HepG2 (cell line): ENCODE data around the gene TFF1. TPM values are rescaled to one million over a fixed set of nuclear protein-coding genes. Genes with fewer than 3 reads are reported as not detected.

Experiments used
- ELF3 ChIP-seq: IDR thresholded peaks from 2 replicates; pipeline ENCODE4 v1.6.1; 2016; ENCODE audit warnings: missing genetic modification reagents, missing compliant biosample characterization
- ETV5 ChIP-seq: IDR thresholded peaks from 2 replicates; pipeline ENCODE4 v1.6.1; 2018; ENCODE audit warnings: missing biosample characterization, missing genetic modification reagents, inconsistent platforms, borderline replicate concordance
- FOXA3 ChIP-seq: IDR thresholded peaks from 2 replicates; pipeline ENCODE4 v1.6.1; 2016; ENCODE audit warnings: missing genetic modification reagents, missing compliant biosample characterization
- GPN1 ChIP-seq: sonication (generic); formaldehyde crosslinking; IDR thresholded peaks from 2 replicates; pipeline ENCODE4 v1.5.1; 2020; ENCODE audit warnings: missing genetic modification reagents, borderline replicate concordance
- KDM3A ChIP-seq: IDR thresholded peaks from 2 replicates; pipeline ENCODE4 v1.6.1; 2018; ENCODE audit warnings: low read depth, missing compliant biosample characterization
- MATR3 ChIP-seq: sonication (generic); formaldehyde crosslinking; IDR thresholded peaks from 2 replicates; pipeline ENCODE4 v1.4.0; 2020; ENCODE audit warnings: missing genetic modification reagents
- POGZ ChIP-seq: sonication (generic); formaldehyde crosslinking; IDR thresholded peaks from 2 replicates; pipeline ENCODE4 v1.4.0; 2020; ENCODE audit warnings: mild to moderate bottlenecking, missing genetic modification reagents
- SAP130 ChIP-seq: IDR thresholded peaks from 2 replicates; pipeline ENCODE4 v1.6.1; 2016; ENCODE audit warnings: low read depth
- TFE3 ChIP-seq: IDR thresholded peaks from 2 replicates; pipeline ENCODE4 v1.6.1; 2016
- ZNF687 ChIP-seq: sonication (generic); formaldehyde crosslinking; IDR thresholded peaks from 2 replicates; pipeline ENCODE4 v1.5.1; 2020; ENCODE audit warnings: mild to moderate bottlenecking, missing genetic modification reagents, moderate library complexity
- ZNF737 ChIP-seq: sonication (generic); formaldehyde crosslinking; IDR thresholded peaks from 2 replicates; pipeline ENCODE4 v1.5.0; 2020; ENCODE audit warnings: missing genetic modification reagents, mild to moderate bottlenecking, borderline replicate concordance
- polyA plus RNA-seq, 8 experiments: library from polyadenylated mRNA; depleted of rRNA in 3 of 8; stranded (reverse) in 7 of 8; unstranded in 1 of 8; fragments of >200 nt; fragmentation: Illumina TruSeq in 4 of 8; extraction: Trizol in 4 of 8; gene quantifications; 2 replicates each; pipeline versions ENCODE4 v1.2.1 to v1.2.3, GENCODE V29; 2011 to 2016; ENCODE audit warnings: low read depth in 4 of 8, missing spikeins in 1 of 8, mixed read lengths in 1 of 8; ENCODE audit not compliant: insufficient read depth in 1 of 8
- total RNA-seq, 5 experiments: library from RNA; depleted of rRNA; stranded (reverse); fragments of >200 nt; fragmentation: Illumina TruSeq; extraction: Trizol; gene quantifications; 2 replicates each; pipeline ENCODE4 v1.2.3, GENCODE V29; 2016; ENCODE audit warnings: low read depth in 1 of 5
- TF ChIP-seq, protein P1 (sequence below): sonication (generic); formaldehyde crosslinking; IDR thresholded peaks from 2 replicates; pipeline ENCODE4 v1.4.0; 2020; ENCODE audit warnings: missing genetic modification reagents, borderline replicate concordance
- TF ChIP-seq, protein P2 (sequence below): IDR thresholded peaks from 2 replicates; pipeline ENCODE4 v1.6.1; 2016; ENCODE audit warnings: low read depth
- TF ChIP-seq, protein P3 (sequence below): sonication (generic); formaldehyde crosslinking; IDR thresholded peaks from 2 replicates; pipeline ENCODE4 v1.4.0; 2020; ENCODE audit warnings: missing genetic modification reagents, mild to moderate bottlenecking, borderline replicate concordance

The TFF1 gene
- total and polyA plus RNA-seq, 2 of the 13 experiments (the other 11 are each of a cell fraction or from before 2014, with no cell fraction given) = 0.24 to 19.4 TPM

GRCh38 chr21:42366292-42367010, at the start of gene TFF1 (continued):
- no peak for TF ChIP-seq ZNF687 (CRISPR knock-in tag)
- TF ChIP-seq, protein P1, sequence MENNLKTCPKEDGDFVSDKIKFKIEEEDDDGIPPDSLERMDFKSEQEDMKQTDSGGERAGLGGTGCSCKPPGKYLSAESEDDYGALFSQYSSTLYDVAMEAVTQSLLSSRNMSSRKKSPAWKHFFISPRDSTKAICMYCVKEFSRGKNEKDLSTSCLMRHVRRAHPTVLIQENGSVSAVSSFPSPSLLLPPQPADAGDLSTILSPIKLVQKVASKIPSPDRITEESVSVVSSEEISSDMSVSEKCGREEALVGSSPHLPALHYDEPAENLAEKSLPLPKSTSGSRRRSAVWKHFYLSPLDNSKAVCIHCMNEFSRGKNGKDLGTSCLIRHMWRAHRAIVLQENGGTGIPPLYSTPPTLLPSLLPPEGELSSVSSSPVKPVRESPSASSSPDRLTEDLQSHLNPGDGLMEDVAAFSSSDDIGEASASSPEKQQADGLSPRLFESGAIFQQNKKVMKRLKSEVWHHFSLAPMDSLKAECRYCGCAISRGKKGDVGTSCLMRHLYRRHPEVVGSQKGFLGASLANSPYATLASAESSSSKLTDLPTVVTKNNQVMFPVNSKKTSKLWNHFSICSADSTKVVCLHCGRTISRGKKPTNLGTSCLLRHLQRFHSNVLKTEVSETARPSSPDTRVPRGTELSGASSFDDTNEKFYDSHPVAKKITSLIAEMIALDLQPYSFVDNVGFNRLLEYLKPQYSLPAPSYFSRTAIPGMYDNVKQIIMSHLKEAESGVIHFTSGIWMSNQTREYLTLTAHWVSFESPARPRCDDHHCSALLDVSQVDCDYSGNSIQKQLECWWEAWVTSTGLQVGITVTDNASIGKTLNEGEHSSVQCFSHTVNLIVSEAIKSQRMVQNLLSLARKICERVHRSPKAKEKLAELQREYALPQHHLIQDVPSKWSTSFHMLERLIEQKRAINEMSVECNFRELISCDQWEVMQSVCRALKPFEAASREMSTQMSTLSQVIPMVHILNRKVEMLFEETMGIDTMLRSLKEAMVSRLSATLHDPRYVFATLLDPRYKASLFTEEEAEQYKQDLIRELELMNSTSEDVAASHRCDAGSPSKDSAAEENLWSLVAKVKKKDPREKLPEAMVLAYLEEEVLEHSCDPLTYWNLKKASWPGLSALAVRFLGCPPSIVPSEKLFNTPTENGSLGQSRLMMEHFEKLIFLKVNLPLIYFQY (CRISPR knock-in tag) = no peak
- TF ChIP-seq, protein P2, sequence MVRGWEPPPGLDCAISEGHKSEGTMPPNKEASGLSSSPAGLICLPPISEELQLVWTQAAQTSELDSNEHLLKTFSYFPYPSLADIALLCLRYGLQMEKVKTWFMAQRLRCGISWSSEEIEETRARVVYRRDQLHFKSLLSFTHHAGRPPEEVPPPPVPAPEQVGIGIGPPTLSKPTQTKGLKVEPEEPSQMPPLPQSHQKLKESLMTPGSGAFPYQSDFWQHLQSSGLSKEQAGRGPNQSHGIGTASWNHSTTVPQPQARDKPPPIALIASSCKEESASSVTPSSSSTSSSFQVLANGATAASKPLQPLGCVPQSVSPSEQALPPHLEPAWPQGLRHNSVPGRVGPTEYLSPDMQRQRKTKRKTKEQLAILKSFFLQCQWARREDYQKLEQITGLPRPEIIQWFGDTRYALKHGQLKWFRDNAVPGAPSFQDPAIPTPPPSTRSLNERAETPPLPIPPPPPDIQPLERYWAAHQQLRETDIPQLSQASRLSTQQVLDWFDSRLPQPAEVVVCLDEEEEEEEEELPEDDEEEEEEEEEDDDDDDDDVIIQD (CRISPR knock-in tag) = 0 out of 2 replicates have a peak, but pooled peaks have one; percentile 35
- peak; percentile 73 for TF ChIP-seq FOXA3 (CRISPR knock-in tag)
- no peak for TF ChIP-seq KDM3A
- TF ChIP-seq POGZ (CRISPR knock-in tag) = no peak
- no peak for TF ChIP-seq ZNF737 (CRISPR knock-in tag)
- TF ChIP-seq GPN1 (CRISPR knock-in tag) = no peak
- no peak for TF ChIP-seq MATR3 (CRISPR knock-in tag)
- TF ChIP-seq, protein P3, sequence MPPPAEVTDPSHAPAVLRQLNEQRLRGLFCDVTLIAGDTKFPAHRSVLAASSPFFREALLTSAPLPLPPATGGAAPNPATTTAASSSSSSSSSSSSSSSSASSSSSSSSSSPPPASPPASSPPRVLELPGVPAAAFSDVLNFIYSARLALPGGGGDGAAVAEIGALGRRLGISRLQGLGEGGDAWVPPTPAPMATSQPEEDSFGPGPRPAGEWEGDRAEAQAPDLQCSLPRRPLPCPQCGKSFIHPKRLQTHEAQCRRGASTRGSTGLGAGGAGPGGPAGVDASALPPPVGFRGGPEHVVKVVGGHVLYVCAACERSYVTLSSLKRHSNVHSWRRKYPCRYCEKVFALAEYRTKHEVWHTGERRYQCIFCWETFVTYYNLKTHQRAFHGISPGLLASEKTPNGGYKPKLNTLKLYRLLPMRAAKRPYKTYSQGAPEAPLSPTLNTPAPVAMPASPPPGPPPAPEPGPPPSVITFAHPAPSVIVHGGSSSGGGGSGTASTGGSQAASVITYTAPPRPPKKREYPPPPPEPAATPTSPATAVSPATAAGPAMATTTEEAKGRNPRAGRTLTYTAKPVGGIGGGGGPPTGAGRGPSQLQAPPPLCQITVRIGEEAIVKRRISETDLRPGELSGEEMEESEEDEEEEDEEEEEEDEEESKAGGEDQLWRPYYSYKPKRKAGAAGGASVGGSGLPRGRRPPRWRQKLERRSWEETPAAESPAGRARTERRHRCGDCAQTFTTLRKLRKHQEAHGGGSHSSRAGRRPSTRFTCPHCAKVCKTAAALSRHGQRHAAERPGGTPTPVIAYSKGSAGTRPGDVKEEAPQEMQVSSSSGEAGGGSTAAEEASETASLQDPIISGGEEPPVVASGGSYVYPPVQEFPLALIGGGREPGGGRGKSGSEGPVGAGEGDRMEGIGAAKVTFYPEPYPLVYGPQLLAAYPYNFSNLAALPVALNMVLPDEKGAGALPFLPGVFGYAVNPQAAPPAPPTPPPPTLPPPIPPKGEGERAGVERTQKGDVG (CRISPR knock-in tag) = no peak
- peak; percentile 32; the same call in 1 of the 2 replicates for TF ChIP-seq SAP130 (CRISPR knock-in tag)
- TF ChIP-seq TFE3 (CRISPR knock-in tag) = peak; percentile 59; the same call in 1 of the 2 replicates
- TF ChIP-seq ELF3 (CRISPR knock-in tag) = peak; percentile 36; the same call in 1 of the 2 replicates
- TF ChIP-seq ETV5 (CRISPR knock-in tag) = peak; percentile 82; the same call in 1 of the 2 replicates
